Small intestine (tissue), 7 donors: ENCODE data around the gene CMC1. TPM values are rescaled to one million over a fixed set of nuclear protein-coding genes. Genes with fewer than 3 reads are reported as not detected.
A peak's percentile ranks its signal among the peaks of the same experiment; 100 is the strongest.

Source experiments
- DNase-seq, 2 donors: peaks; one replicate each; pipeline versions ENCODE4 v3.0.0 to v3.0.0-alpha.2; 2013
- FAIRE-seq: peaks from 2 replicates; lab custom pipeline; 2012; peaks lifted over from hg19 to GRCh38; lab: Jason Lieb, UNC
- H3K27ac ChIP-seq, 3 donors: one replicate each; pipeline ENCODE4 v1.5.1; 2013; ENCODE audit warnings: low read length in 2 of 3, mild to moderate bottlenecking in 2 of 3, control low read depth in 1 of 3, inconsistent platforms in 1 of 3, low read depth in 1 of 3, moderate library complexity in 1 of 3
- H3K27me3 ChIP-seq, 3 donors: one replicate each; pipeline ENCODE4 v1.6.1; 2013; ENCODE audit warnings: low read length in 3 of 3, inconsistent platforms in 1 of 3; ENCODE audit not compliant: control insufficient read depth in 3 of 3, insufficient read depth in 3 of 3
- H3K36me3 ChIP-seq, 3 donors: one replicate each; pipeline ENCODE4 v1.6.1; 2013; ENCODE audit warnings: low read length in 3 of 3, inconsistent platforms in 1 of 3, low read depth in 1 of 3, mild to moderate bottlenecking in 1 of 3, moderate library complexity in 1 of 3; ENCODE audit not compliant: control insufficient read depth in 3 of 3, insufficient read depth in 2 of 3
- H3K4me1 ChIP-seq, 3 donors: one replicate each; pipeline ENCODE4 v1.6.1; 2013; ENCODE audit warnings: low read length in 2 of 3, inconsistent platforms in 1 of 3, low read depth in 1 of 3, mild to moderate bottlenecking in 1 of 3, moderate library complexity in 1 of 3; ENCODE audit not compliant: control insufficient read depth in 3 of 3, insufficient read depth in 2 of 3
- H3K4me3 ChIP-seq, 3 donors: one replicate each; pipeline ENCODE4 v1.5.1; 2013; ENCODE audit warnings: low read length in 3 of 3, control low read depth in 1 of 3, inconsistent platforms in 1 of 3, low read depth in 1 of 3, mild to moderate bottlenecking in 1 of 3, moderate library complexity in 1 of 3
- H3K9me3 ChIP-seq, 2 donors: one replicate each; pipeline ENCODE4 v1.6.1; 2013; ENCODE audit warnings: low read depth in 1 of 2, low read length in 1 of 2; ENCODE audit not compliant: control insufficient read depth in 2 of 2, insufficient read depth in 1 of 2
- WGBS, 3 donors: extraction: QIAGEN DNeasy Blood & Tissue Kit; methylation state at CpG; one replicate each; pipeline ENCODE4 v1.1.7; 2013; 5-methylcytosine and 5-hydroxymethylcytosine counted together
- polyA plus RNA-seq, 4 donors: library from polyadenylated mRNA; stranded (reverse) in 3 of 4; unstranded in 1 of 4; fragments of 200-250 nt in 3 of 4; fragments of 120-200 nt in 1 of 4; gene quantifications; one replicate each; pipeline versions ENCODE4 v1.2.1 to v1.2.3, GENCODE V29; 2013
- donor health status: healthy with polysubstance abuse.
- donor health status: control.
- donor health status: control.
- donor health status: Bipolar disorder and iron deficiency.
- donor health status: healthy.

The CMC1 gene
- polyA plus RNA-seq, 4 donors: 33.1 to 57.3 (median 47.3) TPM

GRCh38 chr3:28317438-28318022, 76.1 kb downstream of the CMC1 start:
- FAIRE-seq (no peak), DNase-seq (peak; percentile 58 to 73)
- no peaks in the 10 kb centered on the region for H3K27me3 ChIP-seq
- H3K4me1 ChIP-seq: no peaks in the 10 kb centered on the region
- 24 to 37% (median 29%) methylated on average over 2 of the region's 2 CpGs for WGBS, 3 donors
- no peak overlapping the region for H3K4me3 ChIP-seq
- no peaks in the 10 kb centered on the region for H3K9me3 ChIP-seq
- H3K36me3 ChIP-seq: peaks cover 0 to 2% (median 2%) of the 10 kb centered on the region in 3 donors
- H3K27ac ChIP-seq: no peak overlapping the region

- Histone ChIP-seq H3K4me3 (no peak overlapping the region), H3K36me3 (peaks cover 0 to 3% (median 0%) of the 10 kb centered on the region in 3 donors), H3K9me3 (no peaks in the 10 kb centered on the region), H3K4me1 (peaks cover 0 to 2% (median 0%) of the 10 kb centered on the region in 3 donors), H3K27ac (no peak overlapping the region), H3K27me3 (no peaks in the 10 kb centered on the region)
- FAIRE-seq: no peak
- no peak for DNase-seq
Observed at GRCh38 chr3:28320981-28321380, 79.6 kb downstream of the CMC1 start.

- Histone ChIP-seq H3K4me1 (peaks cover 0 to 2% (median 0%) of the 10 kb centered on the region in 3 donors), H3K36me3 (peaks cover 0 to 5% (median 0%) of the 10 kb centered on the region in 3 donors), H3K9me3 (no peaks in the 10 kb centered on the region), H3K4me3 (no peak overlapping the region), H3K27me3 (no peaks in the 10 kb centered on the region), H3K27ac (no peak overlapping the region)
- 92 to 100% (median 96%) methylated on average over 1 of the region's 1 CpG for WGBS, 3 donors
- DNase-seq: no peak
- no peak for FAIRE-seq
Observed at GRCh38 chr3:28322464-28322863, 81.0 kb downstream of the CMC1 start.

GRCh38 chr3:28326458-28326926, 85.1 kb downstream of the CMC1 start:
- Histone ChIP-seq H3K9me3 (no peaks in the 10 kb centered on the region), H3K36me3 (peaks cover 0 to 5% (median 0%) of the 10 kb centered on the region in 3 donors), H3K4me1 (peaks cover 0 to 2% (median 0%) of the 10 kb centered on the region in 3 donors), H3K4me3 (no peak overlapping the region), H3K27ac (peak overlapping the region in 1 of 3 donors; percentile 48), H3K27me3 (no peaks in the 10 kb centered on the region)
- DNase-seq: peak in 1 of 2 donors; percentile 62
- WGBS, 3 donors: 60 to 71% (median 70%) methylated on average over 2 of the region's 2 CpGs
- FAIRE-seq: no peak

GRCh38 chr3:28328188-28329151, 87.1 kb downstream of the CMC1 start:
- 75 to 77% (median 77%) methylated on average over 4 of the region's 4 CpGs for WGBS, 3 donors
- DNase-seq: peak; percentile 39 to 44
- Histone ChIP-seq H3K4me1 (peaks cover 0 to 2% (median 0%) of the 10 kb centered on the region in 3 donors), H3K27ac (no peak overlapping the region), H3K27me3 (no peaks in the 10 kb centered on the region), H3K36me3 (peaks cover 0 to 3% (median 0%) of the 10 kb centered on the region in 3 donors), H3K4me3 (no peak overlapping the region), H3K9me3 (no peaks in the 10 kb centered on the region)
- FAIRE-seq: peak; percentile 71

- no peak overlapping the region for H3K27ac ChIP-seq
- DNase-seq (no peak), FAIRE-seq (no peak)
- no peak overlapping the region for H3K4me3 ChIP-seq
- H3K27me3 ChIP-seq: no peaks in the 10 kb centered on the region
- H3K36me3 ChIP-seq: peaks cover 0 to 5% (median 4%) of the 10 kb centered on the region in 3 donors
- no peaks in the 10 kb centered on the region for H3K4me1 ChIP-seq
- H3K9me3 ChIP-seq: no peaks in the 10 kb centered on the region
Observed at GRCh38 chr3:28334552-28334951, 93.1 kb downstream of the CMC1 start.

- H3K4me1 ChIP-seq: no peaks in the 10 kb centered on the region
Observed at GRCh38 chr3:28335246-28335645, 93.8 kb downstream of the CMC1 start.

GRCh38 chr3:28337230-28337629, 95.8 kb downstream of the CMC1 start:
- no peaks in the 10 kb centered on the region for H3K9me3 ChIP-seq
- FAIRE-seq: no peak
- no peaks in the 10 kb centered on the region for H3K4me1 ChIP-seq
- H3K27ac ChIP-seq: no peak overlapping the region
- no peak overlapping the region for H3K4me3 ChIP-seq
- DNase-seq: no peak
- peaks cover 0 to 5% (median 4%) of the 10 kb centered on the region in 3 donors for H3K36me3 ChIP-seq
- no peaks in the 10 kb centered on the region for H3K27me3 ChIP-seq

More at GRCh38 chr3:28335246-28335645, 93.8 kb downstream of the CMC1 start:
- no peak overlapping the region for H3K27ac ChIP-seq
- 68 to 80% (median 71%) methylated on average over 2 of the region's 2 CpGs for WGBS, 3 donors
- peaks cover 0 to 5% (median 4%) of the 10 kb centered on the region in 3 donors for H3K36me3 ChIP-seq
- no peaks in the 10 kb centered on the region for H3K27me3 ChIP-seq
- no peak overlapping the region for H3K4me3 ChIP-seq
- FAIRE-seq: no peak
- no peaks in the 10 kb centered on the region for H3K9me3 ChIP-seq
- DNase-seq: no peak
